ENCODE data around the gene TMEM62.

DNA sequence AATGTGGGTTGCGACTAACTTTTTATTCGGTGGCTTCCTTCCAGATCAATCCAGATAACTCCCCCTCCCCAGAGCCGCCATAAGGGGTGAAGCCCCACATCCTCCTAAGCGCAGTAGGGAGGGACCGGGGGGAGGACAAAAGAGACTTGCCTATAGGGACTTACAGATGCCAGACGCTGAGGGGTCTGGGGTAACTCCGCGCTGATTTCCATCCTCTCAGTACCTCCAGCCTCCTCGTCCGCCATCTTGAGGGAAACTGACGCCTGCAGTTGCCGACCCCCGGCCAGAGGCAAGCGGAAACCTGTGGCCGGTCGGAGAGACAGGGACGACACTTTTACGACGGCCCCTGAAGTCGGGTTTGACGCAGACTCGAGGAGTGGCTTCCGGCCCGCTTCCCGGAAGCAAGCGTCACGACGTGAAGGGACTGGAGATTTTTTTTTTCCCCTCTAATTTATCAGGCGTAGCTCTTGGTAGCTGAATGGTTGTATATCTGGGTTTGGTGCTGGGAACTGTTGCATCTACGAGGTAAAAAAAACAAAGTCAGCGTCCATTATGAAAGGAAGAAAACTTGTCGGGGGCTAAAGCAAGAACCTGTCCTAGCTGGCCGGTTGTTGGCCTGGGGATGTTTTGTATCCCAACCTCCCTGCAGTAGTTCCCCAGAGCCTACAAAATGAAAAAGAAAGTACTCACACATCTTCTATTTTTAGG is 27.5 kb upstream of the TMEM62 start, which contains the start of gene UBR1:
- TF ChIP-seq CHD2 (IDR thresholded peaks at IDR 0.05; ENCODE audit: borderline replicate concordance, low read depth, low read length) = 0 out of 2 replicates have a peak, but pooled peaks have one; percentile 22
- TF ChIP-seq RAD21 (IDR thresholded peaks at IDR 0.05; ENCODE audit: insufficient read depth, low read depth, low read length) = no peak
- TF ChIP-seq SMARCA5 (IDR thresholded peaks at IDR 0.05) = no peak
- TF ChIP-seq, protein P1, sequence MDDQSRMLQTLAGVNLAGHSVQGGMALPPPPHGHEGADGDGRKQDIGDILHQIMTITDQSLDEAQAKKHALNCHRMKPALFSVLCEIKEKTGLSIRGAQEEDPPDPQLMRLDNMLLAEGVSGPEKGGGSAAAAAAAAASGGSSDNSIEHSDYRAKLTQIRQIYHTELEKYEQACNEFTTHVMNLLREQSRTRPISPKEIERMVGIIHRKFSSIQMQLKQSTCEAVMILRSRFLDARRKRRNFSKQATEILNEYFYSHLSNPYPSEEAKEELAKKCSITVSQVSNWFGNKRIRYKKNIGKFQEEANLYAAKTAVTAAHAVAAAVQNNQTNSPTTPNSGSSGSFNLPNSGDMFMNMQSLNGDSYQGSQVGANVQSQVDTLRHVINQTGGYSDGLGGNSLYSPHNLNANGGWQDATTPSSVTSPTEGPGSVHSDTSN (IDR thresholded peaks at IDR 0.05; ENCODE audit: insufficient replicate concordance, low read depth, low read length) = no peak
- TF ChIP-seq, protein P2, sequence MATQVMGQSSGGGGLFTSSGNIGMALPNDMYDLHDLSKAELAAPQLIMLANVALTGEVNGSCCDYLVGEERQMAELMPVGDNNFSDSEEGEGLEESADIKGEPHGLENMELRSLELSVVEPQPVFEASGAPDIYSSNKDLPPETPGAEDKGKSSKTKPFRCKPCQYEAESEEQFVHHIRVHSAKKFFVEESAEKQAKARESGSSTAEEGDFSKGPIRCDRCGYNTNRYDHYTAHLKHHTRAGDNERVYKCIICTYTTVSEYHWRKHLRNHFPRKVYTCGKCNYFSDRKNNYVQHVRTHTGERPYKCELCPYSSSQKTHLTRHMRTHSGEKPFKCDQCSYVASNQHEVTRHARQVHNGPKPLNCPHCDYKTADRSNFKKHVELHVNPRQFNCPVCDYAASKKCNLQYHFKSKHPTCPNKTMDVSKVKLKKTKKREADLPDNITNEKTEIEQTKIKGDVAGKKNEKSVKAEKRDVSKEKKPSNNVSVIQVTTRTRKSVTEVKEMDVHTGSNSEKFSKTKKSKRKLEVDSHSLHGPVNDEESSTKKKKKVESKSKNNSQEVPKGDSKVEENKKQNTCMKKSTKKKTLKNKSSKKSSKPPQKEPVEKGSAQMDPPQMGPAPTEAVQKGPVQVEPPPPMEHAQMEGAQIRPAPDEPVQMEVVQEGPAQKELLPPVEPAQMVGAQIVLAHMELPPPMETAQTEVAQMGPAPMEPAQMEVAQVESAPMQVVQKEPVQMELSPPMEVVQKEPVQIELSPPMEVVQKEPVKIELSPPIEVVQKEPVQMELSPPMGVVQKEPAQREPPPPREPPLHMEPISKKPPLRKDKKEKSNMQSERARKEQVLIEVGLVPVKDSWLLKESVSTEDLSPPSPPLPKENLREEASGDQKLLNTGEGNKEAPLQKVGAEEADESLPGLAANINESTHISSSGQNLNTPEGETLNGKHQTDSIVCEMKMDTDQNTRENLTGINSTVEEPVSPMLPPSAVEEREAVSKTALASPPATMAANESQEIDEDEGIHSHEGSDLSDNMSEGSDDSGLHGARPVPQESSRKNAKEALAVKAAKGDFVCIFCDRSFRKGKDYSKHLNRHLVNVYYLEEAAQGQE (IDR thresholded peaks at IDR 0.05; ENCODE audit: low read depth, low read length) = no peak
- TF ChIP-seq CHD1 (IDR thresholded peaks at IDR 0.05; ENCODE audit: low read depth, low read length) = no peak
- TF ChIP-seq ZNF217 (IDR thresholded peaks at IDR 0.05) = no peak
- no peak for TF ChIP-seq NFYA (IDR thresholded peaks at IDR 0.05; ENCODE audit: borderline replicate concordance, low read depth, low read length)
- TF ChIP-seq, protein P3, sequence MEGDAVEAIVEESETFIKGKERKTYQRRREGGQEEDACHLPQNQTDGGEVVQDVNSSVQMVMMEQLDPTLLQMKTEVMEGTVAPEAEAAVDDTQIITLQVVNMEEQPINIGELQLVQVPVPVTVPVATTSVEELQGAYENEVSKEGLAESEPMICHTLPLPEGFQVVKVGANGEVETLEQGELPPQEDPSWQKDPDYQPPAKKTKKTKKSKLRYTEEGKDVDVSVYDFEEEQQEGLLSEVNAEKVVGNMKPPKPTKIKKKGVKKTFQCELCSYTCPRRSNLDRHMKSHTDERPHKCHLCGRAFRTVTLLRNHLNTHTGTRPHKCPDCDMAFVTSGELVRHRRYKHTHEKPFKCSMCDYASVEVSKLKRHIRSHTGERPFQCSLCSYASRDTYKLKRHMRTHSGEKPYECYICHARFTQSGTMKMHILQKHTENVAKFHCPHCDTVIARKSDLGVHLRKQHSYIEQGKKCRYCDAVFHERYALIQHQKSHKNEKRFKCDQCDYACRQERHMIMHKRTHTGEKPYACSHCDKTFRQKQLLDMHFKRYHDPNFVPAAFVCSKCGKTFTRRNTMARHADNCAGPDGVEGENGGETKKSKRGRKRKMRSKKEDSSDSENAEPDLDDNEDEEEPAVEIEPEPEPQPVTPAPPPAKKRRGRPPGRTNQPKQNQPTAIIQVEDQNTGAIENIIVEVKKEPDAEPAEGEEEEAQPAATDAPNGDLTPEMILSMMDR (IDR thresholded peaks at IDR 0.05 in 2 of 3, conservative IDR thresholded peaks at IDR 0.05 in 1 of 3; ENCODE audit: control insufficient read depth in 2 of 3, extremely low read depth in 1 of 3, insufficient read depth in 1 of 3, low read depth in 3 of 3, low read length in 3 of 3) = no peak

Data from GM12878 (cell line).